GM19193 (cell line): Measurements from ENCODE around the gene PTPRG.

Source experiments
- POLR2A ChIP-seq: IDR thresholded peaks from 4 replicates; pipeline ENCODE4 v1.6.1; 2011; ENCODE audit not compliant: insufficient read depth, insufficient read length; ENCODE audit errors: extremely low read depth

The PTPRG gene

GRCh38 chr3:62276658-62277180, 715.3 kb downstream of the PTPRG start:
- TF ChIP-seq POLR2A: no peak

- TF ChIP-seq POLR2A: no peak
These were observed 716.1 kb downstream of the PTPRG start for GRCh38 chr3:62277450-62277849.

- TF ChIP-seq POLR2A: no peak
These were observed 716.6 kb downstream of the PTPRG start for GRCh38 chr3:62277986-62278385.

DNA sequence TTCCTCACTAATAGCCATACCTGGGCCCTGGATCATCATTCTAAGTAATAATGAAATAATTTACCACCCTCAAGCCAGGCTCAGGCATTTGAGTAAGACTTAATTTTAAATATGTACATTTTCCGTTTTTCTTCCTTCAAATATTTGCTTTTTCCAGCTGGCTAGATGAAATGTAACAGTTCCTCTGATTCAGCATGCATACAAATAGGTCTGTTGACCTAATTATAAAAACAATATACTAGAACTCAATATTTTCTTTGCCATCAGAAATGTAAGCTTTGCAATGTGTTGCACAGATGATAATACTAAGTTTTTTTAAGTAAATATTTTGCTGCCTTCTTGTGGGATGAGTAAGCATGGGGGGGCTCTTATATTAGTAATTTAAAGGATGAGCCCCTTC, 720.4 kb downstream of the PTPRG start:
- no peak for TF ChIP-seq POLR2A

GRCh38 chr3:62284442-62284841, 723.1 kb downstream of the PTPRG start:
- TF ChIP-seq POLR2A: no peak

- no peak for TF ChIP-seq POLR2A
These were observed 726.1 kb downstream of the PTPRG start for GRCh38 chr3:62287392-62287927.

GRCh38 chr3:62289922-62290321, 728.6 kb downstream of the PTPRG start:
- no peak for TF ChIP-seq POLR2A

- no peak for TF ChIP-seq POLR2A
These were observed 731.8 kb downstream of the PTPRG start for GRCh38 chr3:62293051-62293780.

DNA sequence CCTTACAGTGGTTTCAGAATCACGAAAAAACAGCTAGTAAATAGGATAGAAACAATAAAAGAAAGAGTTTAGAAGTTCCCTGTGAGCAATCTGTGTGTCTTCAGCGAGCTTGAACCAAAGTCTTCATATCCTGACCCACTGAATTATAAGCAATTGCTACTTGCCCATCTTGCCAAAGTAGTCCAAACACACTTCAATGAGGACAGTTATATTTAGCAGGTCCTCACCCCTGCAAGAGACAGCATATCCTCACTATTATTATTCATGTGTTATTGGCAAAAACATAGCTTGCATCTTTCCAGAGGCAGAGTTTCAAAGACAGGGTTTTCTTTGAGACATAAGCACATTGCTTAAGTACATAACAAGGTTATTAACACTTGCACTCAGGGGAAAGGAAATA, 734.2 kb downstream of the PTPRG start:
- no peak for TF ChIP-seq POLR2A

DNA sequence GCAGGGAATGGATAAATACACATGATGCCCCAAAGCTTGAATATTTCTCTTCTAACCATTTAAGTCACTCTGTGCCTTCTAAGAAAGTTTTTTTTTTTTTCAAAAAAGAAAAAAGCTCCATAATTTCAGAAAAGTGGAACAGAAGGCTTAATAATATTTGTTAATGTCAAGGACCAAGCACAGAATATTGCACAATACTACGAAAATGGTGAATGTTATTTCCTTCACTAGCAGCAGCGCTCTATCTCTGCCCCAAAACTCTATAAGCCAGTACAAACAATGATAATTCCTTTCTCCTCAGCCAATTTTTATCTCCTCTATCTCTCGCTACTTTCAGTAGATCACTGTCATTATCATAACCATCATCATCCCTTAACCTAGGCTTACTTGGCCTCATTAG, 739.2 kb downstream of the PTPRG start:
- no peak for TF ChIP-seq POLR2A

- no peak for TF ChIP-seq POLR2A
These were observed 750.8 kb downstream of the PTPRG start for GRCh38 chr3:62312201-62312600.

- TF ChIP-seq POLR2A: no peak
These were observed 755.2 kb downstream of the PTPRG start for GRCh38 chr3:62316525-62316924.

DNA sequence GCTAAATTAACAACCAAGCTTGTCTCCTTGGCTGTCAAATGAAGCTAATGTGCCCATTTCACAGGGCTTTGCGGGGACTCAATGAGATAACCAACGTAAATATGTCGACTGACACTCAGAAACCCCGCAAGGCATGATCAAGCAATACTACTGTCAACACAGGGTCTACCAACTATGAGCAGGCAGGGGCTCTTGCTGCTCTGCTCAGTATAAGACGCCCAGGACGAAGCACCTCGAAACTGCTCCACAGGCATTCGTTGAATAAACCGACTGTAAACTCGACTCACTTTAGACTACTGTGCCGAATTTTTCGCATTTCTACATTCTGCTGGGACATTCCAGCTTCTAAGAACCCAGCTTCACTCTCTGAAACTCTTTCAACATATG, 757.0 kb downstream of the PTPRG start:
- TF ChIP-seq POLR2A: no peak

DNA sequence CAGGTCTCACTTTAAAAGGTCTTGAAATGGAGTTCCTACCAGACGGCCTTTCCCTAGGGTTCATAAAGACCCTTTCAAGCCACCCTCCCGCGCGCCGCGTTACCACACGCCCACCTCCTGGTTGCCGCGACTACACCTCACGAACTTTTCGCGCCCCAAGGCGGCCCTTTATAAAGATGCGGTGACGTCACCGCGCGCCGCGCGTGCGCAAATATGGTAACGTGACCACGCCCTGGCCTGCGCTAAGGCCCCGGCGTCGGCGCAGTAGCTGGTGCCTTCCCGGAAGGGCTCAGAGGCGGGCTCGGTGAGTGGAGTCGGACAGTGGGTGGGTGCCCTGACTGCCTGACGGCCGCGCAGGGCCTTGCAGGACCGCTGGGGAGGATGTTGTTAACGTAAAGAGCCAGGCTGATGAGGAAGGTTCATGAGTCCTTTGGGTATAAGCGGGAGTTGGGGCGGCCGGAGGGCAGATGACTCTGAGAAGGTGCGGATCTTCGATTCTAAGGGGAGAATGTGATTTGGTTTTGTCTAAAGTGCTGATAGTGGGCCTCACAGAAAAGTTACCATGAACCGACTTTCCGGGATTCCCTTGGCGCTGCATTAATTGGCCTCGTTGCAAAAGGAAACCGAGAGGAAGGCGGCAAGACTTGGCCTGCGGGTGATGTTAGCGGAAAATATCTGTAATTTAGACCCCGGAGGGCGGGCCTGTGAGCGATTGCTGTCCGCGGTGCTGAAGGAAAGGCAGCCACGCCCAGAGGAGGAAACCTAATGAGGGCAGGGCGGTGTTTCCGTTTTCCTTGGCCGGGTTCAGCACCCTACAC, 757.6 kb downstream of the PTPRG start:
- peak; percentile 64 for TF ChIP-seq POLR2A

GRCh38 chr3:62319570-62320243, 758.3 kb downstream of the PTPRG start:
- TF ChIP-seq POLR2A: no peak
